DOHH2 (cell line): ENCODE results near the gene TEX26.

Experiments
- H3F3A ChIP-seq: fragments of 200-600 bp; sonication (generic), shearing (Covaris generic); 2 replicates; pipeline ENCODE4 v1.6.0; 2016; ENCODE audit warnings: antibody characterized with exemption, mild to moderate bottlenecking; ENCODE audit not compliant: control insufficient read depth, insufficient read depth
- H3K27ac ChIP-seq: fragments of 200-600 bp; sonication (generic); 2 replicates; pipeline ENCODE4 v1.5.1; 2014; ENCODE audit warnings: low read depth, mild to moderate bottlenecking, low read length, moderate library complexity
- H3K27me3 ChIP-seq: fragments of 200-600 bp; sonication (generic); 2 replicates; pipeline ENCODE4 v1.6.1; 2014; ENCODE audit warnings: mild to moderate bottlenecking, low read length, mixed read lengths; ENCODE audit not compliant: control insufficient read depth
- H3K36me3 ChIP-seq: fragments of 200-600 bp; sonication (generic); 2 replicates; pipeline ENCODE4 v1.6.1; 2014; ENCODE audit warnings: mild to moderate bottlenecking, low read length, moderate library complexity, mixed read lengths; ENCODE audit not compliant: control insufficient read depth
- H3K4me1 ChIP-seq: fragments of 200-600 bp; sonication (generic); 2 replicates; pipeline ENCODE4 v1.6.1; 2014; ENCODE audit warnings: mild to moderate bottlenecking, low read length, mixed read lengths; ENCODE audit not compliant: control insufficient read depth
- H3K4me2 ChIP-seq: fragments of 200-600 bp; sonication (generic); 2 replicates; pipeline ENCODE4 v1.6.0; 2014; ENCODE audit warnings: mild to moderate bottlenecking, low read length, moderate library complexity
- H3K4me3 ChIP-seq: fragments of 200-600 bp; sonication (generic); 2 replicates; pipeline ENCODE4 v1.5.1; 2014; ENCODE audit warnings: mild to moderate bottlenecking, low read length, mixed read lengths
- H3K79me2 ChIP-seq: fragments of 200-600 bp; sonication (generic); 2 replicates; pipeline ENCODE4 v1.6.1; 2014; ENCODE audit warnings: mild to moderate bottlenecking, low read length, mixed read lengths; ENCODE audit not compliant: control insufficient read depth
- H3K9me2 ChIP-seq: fragments of 200-600 bp; sonication (generic); replicated peaks from 2 replicates; pipeline ENCODE4 v1.6.1; 2014; ENCODE audit warnings: mild to moderate bottlenecking, low read length, mixed read lengths; ENCODE audit not compliant: control insufficient read depth
- H3K9me3 ChIP-seq: fragments of 200-600 bp; sonication (generic); 2 replicates; pipeline ENCODE4 v1.6.1; 2014; ENCODE audit warnings: antibody characterized with exemption, low read length, mixed read lengths; ENCODE audit not compliant: control insufficient read depth, insufficient read depth
- H4K20me1 ChIP-seq: fragments of 200-600 bp; sonication (generic); 2 replicates; pipeline ENCODE4 v1.6.0; 2014; ENCODE audit warnings: low read depth, mild to moderate bottlenecking, antibody characterized with exemption, low read length, moderate library complexity; ENCODE audit not compliant: control insufficient read depth, insufficient read depth
- EZH2phosphoT487 ChIP-seq: fragments of 200-600 bp; sonication (generic); IDR thresholded peaks from 2 replicates; pipeline ENCODE4 v1.6.1; 2017; ENCODE audit warnings: borderline replicate concordance, mild to moderate bottlenecking, antibody characterized with exemption, low read length, moderate library complexity, mixed read lengths
- TF ChIP-seq, protein P1 (sequence below): fragments of 200-600 bp; sonication (generic); IDR thresholded peaks from one replicate; pipeline ENCODE4 v1.5.1; 2014; ENCODE audit warnings: antibody characterized with exemption, mild to moderate bottlenecking, low read depth, low read length; ENCODE audit not compliant: poor library complexity, severe bottlenecking

The TEX26 gene

DNA sequence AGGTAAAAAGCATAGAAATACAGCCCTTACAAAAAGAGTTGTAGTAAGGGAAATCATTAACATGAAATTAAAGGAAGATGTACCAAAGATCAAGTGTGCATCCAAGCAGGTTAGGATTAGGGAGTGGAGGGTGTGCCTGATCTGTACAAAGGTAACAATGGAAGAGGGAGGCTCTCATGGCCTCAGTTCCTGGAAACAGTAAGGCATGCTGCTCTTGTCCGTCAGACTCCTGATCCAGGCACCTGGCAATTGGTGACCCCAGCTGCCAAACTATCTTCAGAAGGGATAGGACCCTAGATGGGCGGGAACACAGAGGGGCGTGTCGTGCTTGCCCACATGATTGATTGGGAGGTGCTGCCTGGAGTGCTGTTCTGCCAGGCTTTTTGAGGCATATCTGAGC is 4.5 kb downstream of the TEX26 start:
- TF ChIP-seq EZH2phosphoT487, result no peak
- TF ChIP-seq, protein P1, sequence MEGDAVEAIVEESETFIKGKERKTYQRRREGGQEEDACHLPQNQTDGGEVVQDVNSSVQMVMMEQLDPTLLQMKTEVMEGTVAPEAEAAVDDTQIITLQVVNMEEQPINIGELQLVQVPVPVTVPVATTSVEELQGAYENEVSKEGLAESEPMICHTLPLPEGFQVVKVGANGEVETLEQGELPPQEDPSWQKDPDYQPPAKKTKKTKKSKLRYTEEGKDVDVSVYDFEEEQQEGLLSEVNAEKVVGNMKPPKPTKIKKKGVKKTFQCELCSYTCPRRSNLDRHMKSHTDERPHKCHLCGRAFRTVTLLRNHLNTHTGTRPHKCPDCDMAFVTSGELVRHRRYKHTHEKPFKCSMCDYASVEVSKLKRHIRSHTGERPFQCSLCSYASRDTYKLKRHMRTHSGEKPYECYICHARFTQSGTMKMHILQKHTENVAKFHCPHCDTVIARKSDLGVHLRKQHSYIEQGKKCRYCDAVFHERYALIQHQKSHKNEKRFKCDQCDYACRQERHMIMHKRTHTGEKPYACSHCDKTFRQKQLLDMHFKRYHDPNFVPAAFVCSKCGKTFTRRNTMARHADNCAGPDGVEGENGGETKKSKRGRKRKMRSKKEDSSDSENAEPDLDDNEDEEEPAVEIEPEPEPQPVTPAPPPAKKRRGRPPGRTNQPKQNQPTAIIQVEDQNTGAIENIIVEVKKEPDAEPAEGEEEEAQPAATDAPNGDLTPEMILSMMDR, result no peak
- peaks cover 6% of the 10 kb centered on the region; the same call in 1 of the 2 replicates for H3K4me1 ChIP-seq
- no peaks in the 10 kb centered on the region for H3K36me3 ChIP-seq
- no peaks in the 10 kb centered on the region for H3K9me2 ChIP-seq
- H3K27me3 ChIP-seq, result peaks cover 3% of the 10 kb centered on the region; the same call in 1 of the 2 replicates
- H3K79me2 ChIP-seq, result no peaks in the 10 kb centered on the region
- H3K4me2 ChIP-seq, result no peak overlapping the region
- H3F3A ChIP-seq, result no peaks in the 10 kb centered on the region
- H3K27ac ChIP-seq, result no peak overlapping the region
- no peaks in the 10 kb centered on the region for H3K9me3 ChIP-seq
- H4K20me1 ChIP-seq, result no peaks in the 10 kb centered on the region
- H3K4me3 ChIP-seq, result no peak overlapping the region

DNA sequence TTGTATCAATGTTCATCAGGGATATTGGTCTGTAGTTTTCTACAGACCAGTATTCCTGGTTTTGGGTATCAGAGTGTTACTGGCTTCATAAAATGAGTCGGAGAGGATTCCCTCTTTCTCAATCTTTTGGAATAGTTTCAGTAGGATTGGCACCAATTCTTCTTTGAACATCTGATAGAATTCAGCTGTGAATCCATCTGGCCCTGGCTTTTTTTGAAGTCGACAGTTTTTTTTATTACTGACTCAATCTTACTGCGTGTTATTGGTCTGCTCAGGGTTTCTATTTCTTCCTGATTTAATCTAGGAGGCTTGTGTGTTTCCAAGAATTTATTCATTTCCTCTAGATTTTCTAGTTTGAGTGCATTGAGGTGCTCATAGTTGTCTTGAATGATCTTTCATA is 11.4 kb downstream of the TEX26 start:
- TF ChIP-seq EZH2phosphoT487, result no peak
- TF ChIP-seq, protein P1, result no peak
- Histone ChIP-seq H3K27me3 (no peaks in the 10 kb centered on the region), H3K4me3 (no peak overlapping the region), H3K27ac (no peak overlapping the region), H3K4me2 (no peak overlapping the region), H3K9me2 (no peaks in the 10 kb centered on the region), H3K4me1 (peaks cover 6% of the 10 kb centered on the region; the same call in 1 of the 2 replicates), H3K79me2 (no peaks in the 10 kb centered on the region), H3K36me3 (no peaks in the 10 kb centered on the region), H3K9me3 (no peaks in the 10 kb centered on the region), H4K20me1 (no peaks in the 10 kb centered on the region), H3F3A (no peaks in the 10 kb centered on the region)

DNA sequence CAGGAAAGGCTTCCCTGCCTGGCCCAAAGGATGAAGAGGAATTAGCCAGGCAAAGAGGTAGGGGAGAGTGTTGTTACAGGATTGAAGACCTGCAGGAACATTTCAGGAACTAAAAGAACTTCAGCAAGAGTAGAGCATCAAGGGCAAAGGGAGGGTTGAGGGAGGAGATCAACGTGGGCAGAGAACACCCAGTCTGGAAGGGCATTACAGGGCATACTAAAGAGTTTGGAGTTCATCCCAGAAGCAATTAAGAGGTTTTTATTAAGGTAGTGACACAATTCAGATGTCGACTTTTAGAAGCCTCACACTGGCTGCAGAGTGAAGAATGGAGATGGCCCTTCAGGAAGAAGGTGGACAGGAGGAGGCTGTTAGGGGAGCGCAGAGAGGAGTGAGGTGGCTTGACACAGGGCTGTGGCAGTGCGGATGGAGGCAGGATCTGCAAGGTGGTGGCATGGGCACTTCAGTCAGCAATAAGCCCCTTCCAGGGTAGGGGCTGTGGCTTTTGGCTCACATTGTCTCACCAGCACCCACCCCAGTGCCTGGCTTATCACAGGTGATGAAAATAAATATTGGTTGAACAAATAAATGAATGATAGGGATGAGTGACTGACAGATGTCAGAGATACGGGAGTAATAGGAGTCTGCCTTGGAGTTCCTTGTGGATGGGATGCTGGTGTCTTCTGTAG is 24.9 kb downstream of the TEX26 start:
- H3K79me2 ChIP-seq, result no peaks in the 10 kb centered on the region
- no peaks in the 10 kb centered on the region for H3F3A ChIP-seq
- no peak for TF ChIP-seq EZH2phosphoT487
- TF ChIP-seq, protein P1, result no peak
- no peaks in the 10 kb centered on the region for H3K36me3 ChIP-seq
- H4K20me1 ChIP-seq, result no peaks in the 10 kb centered on the region
- H3K4me1 ChIP-seq, result no peaks in the 10 kb centered on the region
- peaks cover 13% of the 10 kb centered on the region for H3K27me3 ChIP-seq
- peaks cover 2% of the 10 kb centered on the region; the same call in 1 of the 2 replicates for H3K9me3 ChIP-seq
- H3K27ac ChIP-seq, result no peak overlapping the region
- no peak overlapping the region for H3K4me2 ChIP-seq
- H3K9me2 ChIP-seq, result no peaks in the 10 kb centered on the region
- H3K4me3 ChIP-seq, result no peak overlapping the region
